Gastrocnemius medialis (tissue), 4 donors: ENCODE measurements around the gene ABCA13.

Experiments
- POLR2A ChIP-seq, 2 donors: fragments of 450-650 bp; IDR thresholded peaks; one replicate each; pipeline ENCODE4 v1.6.1; 2017; ENCODE audit warnings: antibody characterized with exemption in 2 of 2, mild to moderate bottlenecking in 2 of 2, moderate library complexity in 2 of 2
- TF ChIP-seq, protein P1 (sequence below), 5 experiments: fragments of 450-650 bp in 3 of 5; fragments of 200-600 bp in 2 of 5; sonication (generic) in 2 of 5; IDR thresholded peaks in 4 of 5; conservative IDR thresholded peaks in 1 of 5; 1 replicate in 4 of 5; 2 replicates in 1 of 5; pipeline ENCODE4 v1.5.1; 2016 to 2019; ENCODE audit warnings: antibody characterized with exemption in 5 of 5, mild to moderate bottlenecking in 3 of 5, moderate library complexity in 3 of 5

DNA sequence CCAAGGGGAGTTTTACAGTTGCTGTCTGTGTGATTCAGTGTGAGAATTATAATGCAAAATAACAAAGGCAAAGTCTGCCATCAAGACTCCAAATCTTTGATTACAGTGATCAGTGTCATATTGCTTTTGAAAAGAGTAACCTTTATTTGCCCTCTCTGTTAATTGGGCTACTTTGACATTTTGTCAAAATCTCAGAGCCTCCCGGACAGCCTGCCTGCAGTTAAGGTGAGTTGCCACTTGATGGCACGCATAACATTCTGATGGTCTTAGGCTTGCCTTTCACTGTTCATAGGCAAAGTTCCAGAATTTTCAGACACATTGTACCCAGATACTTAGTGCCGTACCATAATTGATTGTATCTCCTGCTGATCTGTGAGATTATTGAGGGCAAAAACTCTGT lies 253.5 kb downstream of the ABCA13 start:
- TF ChIP-seq, protein P1, sequence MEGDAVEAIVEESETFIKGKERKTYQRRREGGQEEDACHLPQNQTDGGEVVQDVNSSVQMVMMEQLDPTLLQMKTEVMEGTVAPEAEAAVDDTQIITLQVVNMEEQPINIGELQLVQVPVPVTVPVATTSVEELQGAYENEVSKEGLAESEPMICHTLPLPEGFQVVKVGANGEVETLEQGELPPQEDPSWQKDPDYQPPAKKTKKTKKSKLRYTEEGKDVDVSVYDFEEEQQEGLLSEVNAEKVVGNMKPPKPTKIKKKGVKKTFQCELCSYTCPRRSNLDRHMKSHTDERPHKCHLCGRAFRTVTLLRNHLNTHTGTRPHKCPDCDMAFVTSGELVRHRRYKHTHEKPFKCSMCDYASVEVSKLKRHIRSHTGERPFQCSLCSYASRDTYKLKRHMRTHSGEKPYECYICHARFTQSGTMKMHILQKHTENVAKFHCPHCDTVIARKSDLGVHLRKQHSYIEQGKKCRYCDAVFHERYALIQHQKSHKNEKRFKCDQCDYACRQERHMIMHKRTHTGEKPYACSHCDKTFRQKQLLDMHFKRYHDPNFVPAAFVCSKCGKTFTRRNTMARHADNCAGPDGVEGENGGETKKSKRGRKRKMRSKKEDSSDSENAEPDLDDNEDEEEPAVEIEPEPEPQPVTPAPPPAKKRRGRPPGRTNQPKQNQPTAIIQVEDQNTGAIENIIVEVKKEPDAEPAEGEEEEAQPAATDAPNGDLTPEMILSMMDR (IDR thresholded peaks at IDR 0.05 in 4 of 5, conservative IDR thresholded peaks at IDR 0.05 in 1 of 5) = no peak
- TF ChIP-seq POLR2A (IDR thresholded peaks at IDR 0.05) = no peak
